OCI-LY1 (cell line): ENCODE data around the gene STK39.

Experiments
- H2AFZ ChIP-seq: fragments of 200-600 bp; sonication (generic), shearing (Covaris generic); 2 replicates; pipeline ENCODE4 v1.6.0; 2014; ENCODE audit warnings: antibody characterized with exemption, mild to moderate bottlenecking, low read length
- H3F3A ChIP-seq: fragments of 200-600 bp; sonication (generic), shearing (Covaris generic); 2 replicates; pipeline ENCODE4 v1.6.0; 2014; ENCODE audit warnings: mild to moderate bottlenecking, antibody characterized with exemption, low read length, moderate library complexity; ENCODE audit not compliant: insufficient read depth
- H3K27ac ChIP-seq: fragments of 200-600 bp; sonication (generic); 2 replicates; pipeline ENCODE4 v1.5.1; 2014; ENCODE audit warnings: low read length, mixed run types, mild to moderate bottlenecking, low read depth; ENCODE audit not compliant: poor library complexity, severe bottlenecking
- H3K27me3 ChIP-seq: fragments of 200-600 bp; sonication (generic); 2 replicates; pipeline ENCODE4 v1.6.0; 2014; ENCODE audit warnings: antibody characterized with exemption, mild to moderate bottlenecking, low read length, moderate library complexity; ENCODE audit not compliant: insufficient read depth
- H3K36me3 ChIP-seq: fragments of 200-600 bp; sonication (generic); 2 replicates; pipeline ENCODE4 v1.6.1; 2014; ENCODE audit warnings: mild to moderate bottlenecking, antibody characterized with exemption, low read length, moderate library complexity, mixed read lengths; ENCODE audit not compliant: insufficient read depth
- H3K4me1 ChIP-seq: fragments of 200-600 bp; sonication (generic); 2 replicates; pipeline ENCODE4 v1.5.1; 2014; ENCODE audit warnings: mild to moderate bottlenecking, low read length, moderate library complexity; ENCODE audit not compliant: insufficient read depth, severe bottlenecking
- H3K4me2 ChIP-seq: fragments of 200-600 bp; sonication (generic), shearing (Covaris generic); 2 replicates; pipeline ENCODE4 v1.6.1; 2014; ENCODE audit warnings: low read length
- H3K4me3 ChIP-seq: fragments of 200-600 bp; sonication (generic); 2 replicates; pipeline ENCODE4 v1.5.1; 2014; ENCODE audit warnings: low read length, low read depth, mild to moderate bottlenecking, mixed read lengths; ENCODE audit not compliant: poor library complexity, severe bottlenecking
- H3K79me2 ChIP-seq: fragments of 200-600 bp; shearing (Covaris generic); 2 replicates; pipeline ENCODE4 v1.6.1; 2016; ENCODE audit warnings: mixed run types, low read length, mixed read lengths; ENCODE audit not compliant: insufficient read depth
- H3K9ac ChIP-seq: fragments of 200-600 bp; sonication (generic), shearing (Covaris generic); 2 replicates; pipeline ENCODE4 v1.6.1; 2014; ENCODE audit warnings: mild to moderate bottlenecking, low read length, mixed read lengths
- H3K9me2 ChIP-seq: fragments of 200-600 bp; sonication (generic), shearing (Covaris generic); 2 replicates; pipeline ENCODE4 v1.6.1; 2014; ENCODE audit warnings: low read depth, mild to moderate bottlenecking, low read length, mixed read lengths
- H3K9me3 ChIP-seq: fragments of 200-600 bp; shearing (Covaris generic); 2 replicates; pipeline ENCODE4 v1.6.1; 2014; ENCODE audit warnings: low read length, mixed read lengths
- H4K20me1 ChIP-seq: fragments of 200-600 bp; sonication (generic), shearing (Covaris generic); 2 replicates; pipeline ENCODE4 v1.6.0; 2016; ENCODE audit warnings: mild to moderate bottlenecking, low read length; ENCODE audit not compliant: insufficient read depth
- CTCF ChIP-seq: fragments of 200-600 bp; sonication (generic), shearing (Covaris generic); IDR thresholded peaks from 2 replicates; pipeline ENCODE4 v1.5.1; 2017; ENCODE audit warnings: mild to moderate bottlenecking, antibody characterized with exemption, low read length, moderate library complexity, mixed read lengths
- EZH2 ChIP-seq: fragments of 200-600 bp; sonication (generic), shearing (Covaris generic); IDR thresholded peaks from 2 replicates; pipeline ENCODE4 v1.8.0; 2017; ENCODE audit warnings: borderline replicate concordance, mixed run types, mild to moderate bottlenecking, antibody characterized with exemption, low read length, moderate library complexity, mixed read lengths

Gene STK39

GRCh38 chr2:168217920-168218319 lies 29.5 kb downstream of the STK39 start:
- H4K20me1 ChIP-seq: no peaks in the 10 kb centered on the region
- H3K9me3 ChIP-seq: no peaks in the 10 kb centered on the region
- no peak overlapping the region for H3K4me2 ChIP-seq
- H3K27ac ChIP-seq: no peak overlapping the region
- no peaks in the 10 kb centered on the region for H3K79me2 ChIP-seq
- H3F3A ChIP-seq: no peaks in the 10 kb centered on the region
- no peak for TF ChIP-seq CTCF
- no peak for TF ChIP-seq EZH2
- H3K9me2 ChIP-seq: no peaks in the 10 kb centered on the region
- peaks cover under 1% of the 10 kb centered on the region for H3K4me1 ChIP-seq
- H3K36me3 ChIP-seq: peaks cover 4% of the 10 kb centered on the region; the same call in 1 of the 2 replicates
- H2AFZ ChIP-seq: no peak overlapping the region
- H3K27me3 ChIP-seq: no peaks in the 10 kb centered on the region
- no peak overlapping the region for H3K4me3 ChIP-seq
- H3K9ac ChIP-seq: no peak overlapping the region

DNA sequence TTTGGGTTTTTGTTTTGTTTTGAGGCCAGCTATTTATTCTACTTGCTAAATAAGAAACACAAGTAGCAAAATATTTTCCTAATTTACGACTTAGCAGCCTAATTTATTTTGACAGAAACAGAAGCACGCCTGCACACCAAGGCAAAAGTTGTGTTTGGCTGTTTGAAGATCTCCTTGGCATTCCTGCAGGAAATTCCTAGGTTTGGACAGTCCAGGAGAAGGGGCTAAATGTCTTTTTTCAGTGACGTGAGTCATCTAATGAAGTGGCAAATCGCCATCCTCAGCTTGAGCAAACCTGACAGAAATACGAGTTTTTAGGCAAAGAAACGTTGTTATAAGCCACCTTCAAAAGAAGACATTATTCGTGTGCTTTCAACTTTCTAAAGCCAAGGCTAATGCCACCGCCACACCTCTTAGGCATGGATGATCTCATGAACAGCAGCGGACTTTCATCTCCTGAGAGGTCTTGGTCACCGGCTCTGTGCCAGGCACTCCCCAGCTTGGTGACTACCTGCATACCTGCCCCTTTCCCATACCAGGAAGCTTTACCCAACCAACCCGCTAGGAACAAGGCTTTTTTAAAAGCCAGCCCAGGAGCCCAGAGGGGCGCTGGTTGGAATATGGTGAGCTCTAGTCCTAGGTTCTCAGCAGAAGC lies 30.9 kb downstream of the STK39 start:
- TF ChIP-seq EZH2 (no peak), CTCF (no peak)
- Histone ChIP-seq H3K4me2 (no peak overlapping the region), H3K9ac (no peak overlapping the region), H3K9me3 (no peaks in the 10 kb centered on the region), H3K4me3 (no peak overlapping the region), H3K27me3 (no peaks in the 10 kb centered on the region), H2AFZ (no peak overlapping the region), H3F3A (no peaks in the 10 kb centered on the region), H3K27ac (no peak overlapping the region), H3K9me2 (no peaks in the 10 kb centered on the region), H4K20me1 (no peaks in the 10 kb centered on the region), H3K4me1 (peaks cover 14% of the 10 kb centered on the region), H3K79me2 (no peaks in the 10 kb centered on the region), H3K36me3 (peaks cover 4% of the 10 kb centered on the region; the same call in 1 of the 2 replicates)

- Histone ChIP-seq H3K36me3 (peaks cover 4% of the 10 kb centered on the region; the same call in 1 of the 2 replicates), H3K79me2 (no peaks in the 10 kb centered on the region), H4K20me1 (no peaks in the 10 kb centered on the region), H3K27ac (no peak overlapping the region), H3K4me1 (peaks cover 21% of the 10 kb centered on the region), H3K4me3 (no peak overlapping the region), H3K4me2 (no peak overlapping the region), H3F3A (no peaks in the 10 kb centered on the region), H3K9me3 (no peaks in the 10 kb centered on the region), H3K9ac (no peak overlapping the region), H2AFZ (no peak overlapping the region), H3K27me3 (no peaks in the 10 kb centered on the region), H3K9me2 (no peaks in the 10 kb centered on the region)
- TF ChIP-seq CTCF (no peak), EZH2 (no peak)
Measured at GRCh38 chr2:168215813-168216212, 31.6 kb downstream of the STK39 start.
